SIG-M5 treated with dmso at 0.1 percent for 504 hours (cell line): Measurements from ENCODE around the gene ALDH5A1.

Experiments used
- DNase-seq: peaks from one replicate; lab custom pipeline; 2025; ENCODE audit not compliant: unreplicated experiment; lab: John Stamatoyannopoulos, UW

ALDH5A1 gene

GRCh38 chr6:24522228-24523176 lies 27.7 kb downstream of the ALDH5A1 start:
- DNase-seq, result no peak

DNA sequence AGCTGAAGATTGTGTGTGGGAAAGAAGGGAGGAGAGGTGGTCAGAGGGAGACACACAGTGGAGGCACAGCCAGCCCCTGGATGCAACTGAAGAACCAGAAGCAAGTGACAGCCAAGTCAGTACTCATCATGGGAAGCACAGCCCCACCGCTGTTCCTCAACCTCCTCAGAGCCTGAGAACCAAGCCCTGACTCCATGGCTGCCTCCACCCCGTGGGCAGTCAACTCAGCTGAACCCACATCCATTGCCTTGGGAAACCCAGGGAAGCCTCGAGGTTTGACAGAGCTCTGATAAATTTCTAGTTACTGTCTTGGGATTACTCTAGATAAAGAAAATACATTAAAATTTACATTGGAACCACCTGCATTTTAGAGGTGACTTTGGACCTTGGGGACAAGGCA lies 29.6 kb downstream of the ALDH5A1 start:
- DNase-seq, result no peak

- peak; percentile 34 for DNase-seq
Measured at GRCh38 chr6:24524805-24525204, 30.0 kb downstream of the ALDH5A1 start.

- DNase-seq, result no peak
Measured at GRCh38 chr6:24529985-24530384, 35.2 kb downstream of the ALDH5A1 start.

DNA sequence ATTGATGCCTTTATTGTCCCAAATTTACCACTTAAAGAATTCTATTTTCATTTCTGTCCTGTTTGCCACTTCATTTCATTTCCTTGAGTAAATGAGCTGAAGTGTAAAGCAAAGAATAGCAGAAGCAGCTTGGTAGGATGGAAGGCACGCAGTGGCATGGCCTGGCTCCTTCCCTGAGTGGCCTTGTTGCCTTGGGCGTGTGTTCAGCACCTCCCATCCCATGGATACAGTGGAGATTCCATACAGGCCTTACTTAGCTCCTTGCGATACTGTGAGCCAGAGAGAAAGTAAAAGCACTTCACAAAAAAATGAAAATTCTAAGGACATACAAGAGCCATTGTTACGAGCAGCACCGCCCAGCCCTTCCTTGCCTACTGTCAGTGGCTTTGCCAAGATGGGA lies 39.6 kb downstream of the ALDH5A1 start:
- no peak for DNase-seq

- no peak for DNase-seq
Measured at GRCh38 chr6:24535210-24535609, 40.4 kb downstream of the ALDH5A1 start.

DNA sequence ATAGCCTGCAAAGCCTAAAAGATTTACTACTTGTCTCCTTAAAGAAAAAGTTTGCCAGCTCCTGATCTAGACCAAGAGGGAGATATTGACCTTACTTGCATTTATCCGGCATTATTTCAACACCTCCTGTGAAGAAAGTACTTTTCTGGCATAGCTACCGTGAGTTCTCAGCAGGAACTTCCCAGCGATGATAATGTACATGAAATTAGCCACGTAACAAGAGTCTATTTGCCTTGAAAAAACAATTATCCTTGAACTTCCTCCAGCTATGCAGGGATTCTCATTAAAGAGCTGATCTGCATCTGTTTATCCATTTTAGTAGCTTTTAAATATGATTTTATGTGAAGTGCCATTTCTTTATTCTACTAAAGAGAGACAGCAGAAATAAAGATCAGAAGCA lies 41.7 kb downstream of the ALDH5A1 start:
- no peak for DNase-seq

GRCh38 chr6:24537082-24537699 lies 42.4 kb downstream of the ALDH5A1 start:
- DNase-seq, result no peak

DNA sequence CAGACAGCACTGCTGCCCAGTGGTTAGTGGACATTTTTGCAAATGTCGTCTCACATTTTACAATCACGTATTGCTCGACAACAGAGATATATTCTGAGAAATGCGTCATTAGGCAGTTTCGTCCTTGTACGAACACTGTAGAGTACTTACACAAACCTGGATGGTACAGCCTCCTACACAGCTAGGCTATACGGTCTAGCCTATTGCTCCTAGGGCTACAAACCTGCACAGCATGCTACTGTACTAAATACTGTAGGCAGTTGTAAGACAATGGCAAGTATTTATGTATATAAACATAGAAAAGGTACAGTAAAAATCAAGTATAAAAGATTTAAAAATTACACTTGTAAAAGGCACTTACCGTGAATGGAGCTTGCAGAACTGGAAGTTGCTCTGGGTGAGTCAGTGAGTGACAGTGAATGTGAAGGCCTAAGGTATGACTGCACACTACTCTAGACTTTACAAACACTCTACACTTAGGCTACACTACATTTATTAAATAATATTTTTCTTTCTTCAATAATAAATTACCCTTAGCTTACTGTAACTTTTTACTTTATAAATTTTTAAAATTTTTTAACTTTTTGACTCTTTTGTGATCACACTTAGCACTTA lies 43.1 kb downstream of the ALDH5A1 start:
- DNase-seq, result no peak

GRCh38 chr6:24539416-24539815 lies 44.6 kb downstream of the ALDH5A1 start:
- no peak for DNase-seq

DNA sequence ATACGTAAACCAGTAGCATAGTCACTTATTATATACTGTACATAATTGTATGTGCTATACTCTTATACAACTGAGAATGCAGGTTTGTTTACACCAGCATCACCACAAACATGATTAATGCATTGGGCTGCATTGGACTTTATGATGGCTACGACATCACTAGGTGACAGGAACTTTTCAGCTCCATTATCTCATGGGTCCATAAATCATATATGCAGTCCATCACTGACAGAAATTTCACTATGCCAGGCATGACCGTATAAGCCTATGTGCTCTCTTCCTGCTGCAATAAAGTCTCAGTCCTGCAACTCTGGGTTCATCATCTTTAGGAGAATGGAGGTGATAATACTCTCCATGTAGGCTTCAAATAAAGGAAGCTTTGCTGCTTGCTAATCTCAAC lies 45.4 kb downstream of the ALDH5A1 start:
- DNase-seq, result no peak

GRCh38 chr6:24543683-24544082 lies 48.9 kb downstream of the ALDH5A1 start:
- DNase-seq, result no peak

DNA sequence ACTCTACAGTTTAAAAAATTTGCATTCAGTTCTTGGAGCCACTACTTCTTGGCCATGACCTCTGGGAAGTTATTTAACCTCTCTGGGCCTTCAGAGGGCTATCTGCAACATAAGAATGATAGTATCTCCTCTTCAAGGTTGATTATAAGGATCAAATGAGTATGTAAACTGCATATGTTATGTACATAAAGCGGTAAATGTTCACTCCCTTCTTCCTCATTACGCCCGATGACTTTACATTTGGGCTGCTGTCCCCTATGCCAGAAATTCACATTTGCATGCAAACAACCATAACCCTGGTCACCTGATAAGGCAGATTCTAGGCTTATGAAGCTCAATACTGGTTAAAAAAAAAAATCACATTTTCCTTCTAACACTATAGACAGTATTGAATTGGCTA lies 50.4 kb downstream of the ALDH5A1 start:
- DNase-seq, result no peak

GRCh38 chr6:24545691-24546090 lies 50.9 kb downstream of the ALDH5A1 start:
- no peak for DNase-seq

- DNase-seq, result no peak
Measured at GRCh38 chr6:24546439-24546838, 51.7 kb downstream of the ALDH5A1 start.

GRCh38 chr6:24547243-24547642 lies 52.5 kb downstream of the ALDH5A1 start:
- DNase-seq, result no peak

- DNase-seq, result no peak
Measured at GRCh38 chr6:24549158-24549557, 54.4 kb downstream of the ALDH5A1 start.

DNA sequence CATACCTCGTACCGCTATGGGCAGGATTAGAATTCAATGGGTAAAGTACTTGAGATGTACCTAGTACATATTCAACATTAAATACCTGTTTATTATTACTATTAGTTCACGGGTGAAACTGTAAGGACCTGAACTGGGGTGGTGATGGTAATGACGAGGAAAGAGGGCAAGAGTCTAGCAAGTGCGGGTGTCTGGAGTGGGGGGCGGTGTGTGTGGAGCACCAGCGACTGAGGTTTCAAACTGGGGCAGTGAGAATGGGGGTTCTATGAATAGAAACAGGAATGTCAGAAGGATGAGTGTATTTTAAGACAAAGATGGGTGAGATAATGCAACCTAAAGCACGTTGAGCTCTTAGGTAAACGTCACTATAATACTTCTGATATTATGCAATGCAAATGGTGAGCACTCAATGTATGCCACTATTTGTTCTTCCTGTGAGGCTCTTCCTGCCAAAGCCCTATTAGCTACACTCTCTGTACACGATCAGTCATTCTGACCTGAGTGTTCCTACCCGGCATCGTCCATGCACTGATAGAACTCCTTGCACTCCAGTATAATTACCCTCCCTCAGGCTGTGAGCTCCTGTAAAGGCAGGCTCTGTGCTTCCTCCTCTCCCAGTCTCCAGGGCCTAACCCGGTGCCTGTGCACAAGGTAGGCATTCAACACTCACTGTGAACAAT lies 55.0 kb downstream of the ALDH5A1 start:
- no peak for DNase-seq

DNA sequence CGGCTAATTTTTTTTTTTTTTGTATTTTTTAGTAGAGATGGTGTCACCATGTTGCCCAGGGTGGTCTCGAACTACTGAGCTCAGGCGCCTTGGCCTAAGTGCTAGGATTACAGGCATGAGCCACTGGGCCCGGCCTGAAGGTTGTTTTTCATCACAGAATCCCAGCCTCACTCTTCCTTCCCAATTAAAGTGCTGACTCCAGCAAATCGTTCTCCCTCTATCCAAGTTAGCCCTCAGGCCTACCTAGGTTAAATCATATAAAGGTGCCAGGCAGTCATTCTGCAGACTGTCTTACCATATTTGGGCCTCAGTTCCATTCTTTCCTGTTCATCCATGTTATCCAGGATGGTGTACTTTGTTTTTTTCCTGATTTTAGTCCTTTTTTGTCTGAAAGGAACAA lies 56.4 kb downstream of the ALDH5A1 start:
- DNase-seq, result no peak

DNA sequence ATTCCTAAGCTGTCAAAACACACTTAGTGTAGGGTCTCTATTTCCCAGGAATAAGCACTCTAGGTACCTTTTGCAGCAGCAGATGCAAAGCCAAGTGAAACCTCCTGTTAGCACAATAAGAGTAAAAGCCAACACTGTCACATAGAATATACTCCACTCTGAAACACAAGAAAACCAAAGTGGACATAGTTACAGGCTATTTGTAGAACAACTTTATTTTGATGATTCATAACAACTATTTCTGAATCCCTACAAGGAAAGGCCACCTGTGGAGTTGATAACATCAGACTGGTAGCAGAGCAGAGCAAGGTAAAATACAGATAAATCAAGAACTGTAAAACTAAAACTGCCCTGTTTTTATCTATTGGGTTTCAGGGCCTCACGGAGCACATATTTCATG lies 59.7 kb downstream of the ALDH5A1 start:
- no peak for DNase-seq

DNA sequence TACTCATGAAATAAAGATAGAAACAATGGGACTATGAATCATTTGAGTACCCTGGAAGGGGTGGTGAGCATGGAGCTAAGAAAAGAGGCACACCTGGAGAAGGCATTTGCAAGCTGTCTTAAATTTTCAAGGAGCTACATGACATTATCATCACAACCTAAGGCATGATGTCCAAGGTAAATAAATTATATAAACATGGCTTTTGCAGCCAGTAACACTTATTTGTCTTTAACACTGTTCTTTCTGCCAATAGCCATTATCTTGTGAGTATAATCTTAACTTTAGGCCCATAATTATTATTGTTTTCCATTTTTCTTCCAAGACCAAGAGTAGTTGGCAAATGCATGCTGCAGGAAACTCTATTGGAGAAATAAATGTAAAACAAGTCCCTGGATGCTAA lies 63.7 kb downstream of the ALDH5A1 start:
- DNase-seq, result no peak
